Measurements from ENCODE around the gene CACHD1. TPM values are rescaled to one million over a fixed set of nuclear protein-coding genes. Genes with fewer than 3 reads are reported as not detected.

The CACHD1 gene
- total RNA-seq, 4 donors from 2014 or later = 23.6 to 36.1 (median 24.8) TPM

DNA sequence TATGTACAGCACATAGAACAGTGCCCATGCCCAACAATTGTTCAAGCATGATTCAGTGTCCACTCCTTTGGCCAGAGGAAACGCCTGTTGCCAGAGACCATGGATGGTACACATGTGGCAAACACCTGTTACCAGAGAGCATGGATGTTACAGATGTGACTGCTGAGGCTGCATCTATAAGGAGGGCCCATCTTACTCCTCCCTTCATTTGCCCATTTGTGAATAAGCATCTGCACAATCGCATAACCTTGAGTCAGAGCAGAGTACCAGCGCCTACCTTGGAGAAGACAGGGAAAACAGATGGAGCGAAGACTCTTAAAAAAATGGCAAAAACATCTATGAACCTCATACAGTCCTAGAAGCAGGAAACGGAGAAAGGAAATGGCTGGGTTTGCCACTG is 36.6 kb upstream of the CACHD1 start:
- TF ChIP-seq, protein P1, sequence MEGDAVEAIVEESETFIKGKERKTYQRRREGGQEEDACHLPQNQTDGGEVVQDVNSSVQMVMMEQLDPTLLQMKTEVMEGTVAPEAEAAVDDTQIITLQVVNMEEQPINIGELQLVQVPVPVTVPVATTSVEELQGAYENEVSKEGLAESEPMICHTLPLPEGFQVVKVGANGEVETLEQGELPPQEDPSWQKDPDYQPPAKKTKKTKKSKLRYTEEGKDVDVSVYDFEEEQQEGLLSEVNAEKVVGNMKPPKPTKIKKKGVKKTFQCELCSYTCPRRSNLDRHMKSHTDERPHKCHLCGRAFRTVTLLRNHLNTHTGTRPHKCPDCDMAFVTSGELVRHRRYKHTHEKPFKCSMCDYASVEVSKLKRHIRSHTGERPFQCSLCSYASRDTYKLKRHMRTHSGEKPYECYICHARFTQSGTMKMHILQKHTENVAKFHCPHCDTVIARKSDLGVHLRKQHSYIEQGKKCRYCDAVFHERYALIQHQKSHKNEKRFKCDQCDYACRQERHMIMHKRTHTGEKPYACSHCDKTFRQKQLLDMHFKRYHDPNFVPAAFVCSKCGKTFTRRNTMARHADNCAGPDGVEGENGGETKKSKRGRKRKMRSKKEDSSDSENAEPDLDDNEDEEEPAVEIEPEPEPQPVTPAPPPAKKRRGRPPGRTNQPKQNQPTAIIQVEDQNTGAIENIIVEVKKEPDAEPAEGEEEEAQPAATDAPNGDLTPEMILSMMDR (IDR thresholded peaks at IDR 0.05; ENCODE audit: low read depth) = no peak

DNA sequence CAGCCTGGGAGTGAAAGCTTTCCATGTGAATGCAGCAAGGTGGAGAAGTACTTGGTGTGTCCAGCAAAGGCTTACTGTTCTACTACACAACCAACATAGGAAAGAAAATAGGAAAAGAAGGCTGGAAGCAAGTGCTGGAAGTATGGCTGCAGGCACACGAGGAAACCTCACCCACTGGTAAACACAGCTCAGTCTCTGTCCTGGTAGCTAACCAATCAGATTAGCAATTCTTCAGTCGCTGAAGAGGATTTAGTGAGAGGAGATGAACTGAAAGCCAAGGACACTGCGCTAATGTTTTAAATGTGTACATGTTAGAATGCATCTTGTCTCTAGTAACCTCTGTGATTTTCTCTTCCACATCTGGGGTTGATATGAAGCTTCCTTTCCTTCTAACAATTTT is 36.2 kb upstream of the CACHD1 start:
- TF ChIP-seq, protein P1 (IDR thresholded peaks at IDR 0.05; ENCODE audit: low read depth) = no peak

DNA sequence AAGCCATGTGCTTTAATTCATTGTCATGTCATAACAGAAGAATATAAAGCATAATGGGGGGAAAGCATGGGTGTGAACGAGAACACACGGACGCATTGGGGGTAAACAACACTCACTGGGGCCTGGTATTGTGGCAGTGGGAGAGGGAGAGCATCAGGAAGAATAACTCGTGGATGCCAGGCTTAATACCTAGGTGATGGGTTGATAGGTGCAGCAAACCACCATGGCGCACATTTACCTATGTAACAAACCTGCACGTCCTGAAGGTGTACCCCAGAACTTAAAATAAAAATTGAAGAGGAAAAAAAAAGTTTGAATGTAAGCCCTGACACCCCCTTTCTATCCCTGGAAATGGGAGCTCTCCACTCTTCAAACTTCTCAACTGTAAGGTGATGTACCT is 34.9 kb upstream of the CACHD1 start:
- TF ChIP-seq, protein P1 (IDR thresholded peaks at IDR 0.05; ENCODE audit: low read depth) = no peak

DNA sequence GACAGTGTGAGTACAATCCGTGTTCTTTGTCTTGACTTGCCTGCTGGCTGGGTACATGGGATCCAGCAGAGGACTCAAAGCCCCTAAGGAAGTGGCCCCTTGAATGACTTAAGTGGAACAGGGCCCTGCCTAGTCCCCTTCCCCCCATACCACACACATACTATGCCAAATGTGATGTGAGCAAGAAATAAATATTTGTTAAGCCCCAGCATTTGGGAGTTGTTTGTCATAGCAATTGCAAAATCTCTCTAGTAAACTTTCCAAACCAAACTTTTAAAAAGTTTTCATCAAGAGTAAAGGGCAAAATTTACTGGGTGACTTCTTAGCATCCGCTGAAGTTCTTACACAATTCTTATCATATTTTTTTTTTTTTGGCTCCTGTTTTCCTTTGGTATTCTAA is 32.5 kb upstream of the CACHD1 start:
- TF ChIP-seq, protein P1 (IDR thresholded peaks at IDR 0.05; ENCODE audit: low read depth) = no peak

DNA sequence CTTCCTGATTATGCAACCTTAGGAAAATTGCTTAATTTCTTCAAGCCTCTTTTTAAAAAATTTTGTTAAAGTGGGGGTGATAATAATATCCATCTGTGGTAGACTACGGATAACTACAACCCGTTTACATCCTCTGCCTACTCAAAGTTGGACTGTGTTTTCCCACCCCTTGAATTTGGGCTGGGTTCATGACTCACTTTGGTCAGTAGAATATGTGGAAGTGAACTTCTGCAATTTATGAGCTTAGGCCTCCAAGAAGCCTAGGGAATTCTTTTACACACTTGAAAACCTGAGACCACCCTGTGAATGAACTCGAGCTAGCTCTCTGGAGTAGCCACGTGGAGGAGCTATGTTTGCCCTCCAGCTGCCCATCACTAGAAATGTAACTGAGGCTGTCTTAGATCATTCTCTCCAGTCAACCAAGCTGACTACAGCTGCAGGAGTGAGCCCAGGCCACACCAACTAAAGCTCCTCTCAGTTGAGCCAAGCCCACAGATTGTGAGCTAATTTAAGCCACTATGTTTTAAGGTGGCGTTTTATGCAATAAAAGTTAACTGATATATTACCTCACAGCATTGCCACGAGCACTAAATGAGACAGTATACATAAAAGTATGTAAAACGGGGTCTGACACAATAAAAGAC is 29.6 kb upstream of the CACHD1 start:
- TF ChIP-seq, protein P1 (IDR thresholded peaks at IDR 0.05; ENCODE audit: low read depth) = no peak

DNA sequence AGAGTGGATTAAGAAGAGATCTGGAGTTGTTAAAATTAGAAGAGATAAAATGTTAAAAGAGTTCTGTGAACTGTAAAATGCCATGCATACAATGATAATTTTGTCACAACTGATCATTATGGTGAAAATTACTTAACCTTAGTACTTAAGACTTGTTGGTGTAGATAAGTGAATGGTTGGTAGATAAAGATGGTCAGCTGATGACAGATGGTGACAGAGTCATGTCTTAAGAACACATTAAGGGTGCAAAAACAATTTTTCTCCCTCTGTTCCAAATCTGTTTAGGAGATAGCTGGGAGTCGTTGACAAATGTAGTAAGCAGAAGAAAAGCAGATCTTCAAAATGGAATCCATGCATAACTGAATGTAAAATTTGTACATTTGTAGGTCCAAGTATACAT is 18.5 kb upstream of the CACHD1 start:
- TF ChIP-seq, protein P1 (IDR thresholded peaks at IDR 0.05; ENCODE audit: low read depth) = no peak

DNA sequence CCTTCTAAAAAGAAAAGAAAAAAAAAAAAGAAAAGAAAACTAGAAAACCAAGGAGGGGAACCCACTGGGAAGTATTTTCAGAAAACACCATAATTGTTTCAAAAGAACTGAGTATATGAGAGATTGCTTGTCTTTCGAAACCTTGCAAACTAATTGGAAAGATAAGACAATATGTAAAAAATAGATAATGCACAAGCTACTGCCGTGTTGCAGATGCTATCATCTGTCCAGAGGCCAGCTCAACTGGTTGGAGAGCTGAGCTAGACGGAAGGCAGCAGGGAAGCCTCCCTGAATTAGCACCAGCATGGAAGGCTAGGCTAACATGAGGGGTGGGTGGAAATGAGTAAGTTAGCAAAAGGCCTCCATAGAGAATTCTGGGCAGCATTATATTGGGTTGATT is 16.2 kb upstream of the CACHD1 start:
- TF ChIP-seq, protein P1 (IDR thresholded peaks at IDR 0.05; ENCODE audit: low read depth) = no peak

All from subcutaneous adipose tissue (tissue), 4 donors.